SU-DHL-6 (cell line): Measurements from ENCODE around the gene MGAT5B.
"Not testable (repeated sequence)": the region's sequence is repeated elsewhere in the genome, so short reads cannot be mapped to it uniquely, and the experiment has no call there.

Source experiments
- EZH2phosphoT487 ChIP-seq: fragments of 200-600 bp; sonication (generic), shearing (Covaris generic); conservative IDR thresholded peaks from 2 replicates; pipeline ENCODE4 v1.6.1; 2018; ENCODE audit warnings: mild to moderate bottlenecking, antibody characterized with exemption, low read length, moderate library complexity, mixed read lengths
- TF ChIP-seq, protein P1 (sequence below): fragments of 200-600 bp; sonication (generic); IDR thresholded peaks from one replicate; pipeline ENCODE4 v1.5.1; 2017; ENCODE audit warnings: antibody characterized with exemption, mild to moderate bottlenecking, low read length, moderate library complexity; ENCODE audit not compliant: insufficient read depth, poor library complexity, severe bottlenecking

- TF ChIP-seq, protein P1, sequence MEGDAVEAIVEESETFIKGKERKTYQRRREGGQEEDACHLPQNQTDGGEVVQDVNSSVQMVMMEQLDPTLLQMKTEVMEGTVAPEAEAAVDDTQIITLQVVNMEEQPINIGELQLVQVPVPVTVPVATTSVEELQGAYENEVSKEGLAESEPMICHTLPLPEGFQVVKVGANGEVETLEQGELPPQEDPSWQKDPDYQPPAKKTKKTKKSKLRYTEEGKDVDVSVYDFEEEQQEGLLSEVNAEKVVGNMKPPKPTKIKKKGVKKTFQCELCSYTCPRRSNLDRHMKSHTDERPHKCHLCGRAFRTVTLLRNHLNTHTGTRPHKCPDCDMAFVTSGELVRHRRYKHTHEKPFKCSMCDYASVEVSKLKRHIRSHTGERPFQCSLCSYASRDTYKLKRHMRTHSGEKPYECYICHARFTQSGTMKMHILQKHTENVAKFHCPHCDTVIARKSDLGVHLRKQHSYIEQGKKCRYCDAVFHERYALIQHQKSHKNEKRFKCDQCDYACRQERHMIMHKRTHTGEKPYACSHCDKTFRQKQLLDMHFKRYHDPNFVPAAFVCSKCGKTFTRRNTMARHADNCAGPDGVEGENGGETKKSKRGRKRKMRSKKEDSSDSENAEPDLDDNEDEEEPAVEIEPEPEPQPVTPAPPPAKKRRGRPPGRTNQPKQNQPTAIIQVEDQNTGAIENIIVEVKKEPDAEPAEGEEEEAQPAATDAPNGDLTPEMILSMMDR, result not testable (repeated sequence)
- not testable (repeated sequence) for TF ChIP-seq EZH2phosphoT487
These were observed 25.1 kb upstream of the MGAT5B start for GRCh38 chr17:76843068-76843467.
